SK-N-SH (cell line): ENCODE measurements around the gene AIF1L.

ENCODE experiments used
- EP300 ChIP-seq, 2 experiments: IDR thresholded peaks; 2 replicates each; pipeline versions ENCODE4 v1.4.0 to v1.6.1; 2012; ENCODE audit warnings: borderline replicate concordance in 1 of 2, low read depth in 1 of 2, low read length in 1 of 2
- EZH2phosphoT487 ChIP-seq: fragments of 200-600 bp; sonication (generic); IDR thresholded peaks from 2 replicates; pipeline ENCODE4 v1.6.1; 2017; ENCODE audit warnings: low read depth, mixed run types, mild to moderate bottlenecking, antibody characterized with exemption, moderate library complexity, borderline replicate concordance
- MEF2A ChIP-seq: IDR thresholded peaks from 2 replicates; pipeline ENCODE4 v1.4.0; 2012; ENCODE audit warnings: low read depth, borderline replicate concordance
- NRF1 ChIP-seq: IDR thresholded peaks from 2 replicates; pipeline ENCODE4 v1.6.1; 2012; ENCODE audit warnings: low read depth, mild to moderate bottlenecking, low read length
- POLR2AphosphoS5 ChIP-seq: IDR thresholded peaks from 2 replicates; pipeline ENCODE4 v1.6.1; 2012; ENCODE audit warnings: low read depth, low read length
- SIN3A ChIP-seq: IDR thresholded peaks from 2 replicates; pipeline ENCODE4 v1.6.1; 2012; ENCODE audit warnings: low read depth, mild to moderate bottlenecking, low read length, moderate library complexity, borderline replicate concordance
- TAF1 ChIP-seq: IDR thresholded peaks from 2 replicates; pipeline ENCODE4 v1.6.1; 2012; ENCODE audit warnings: low read depth, mild to moderate bottlenecking, low read length, moderate library complexity, borderline replicate concordance
- TEAD4 ChIP-seq: IDR thresholded peaks from 2 replicates; pipeline ENCODE4 v1.4.0; 2012; ENCODE audit warnings: mild to moderate bottlenecking, borderline replicate concordance; ENCODE audit not compliant: insufficient read depth
- TF ChIP-seq, protein P1 (sequence below): fragments of 200-600 bp; sonication (generic); IDR thresholded peaks from 2 replicates; pipeline ENCODE4 v1.6.1; 2017; ENCODE audit warnings: antibody characterized with exemption, mild to moderate bottlenecking, moderate library complexity
- TF ChIP-seq, protein P2 (sequence below): IDR thresholded peaks from 2 replicates; pipeline ENCODE4 v1.4.0; 2012; ENCODE audit warnings: low read depth
- TF ChIP-seq, protein P3 (sequence below): IDR thresholded peaks from 2 replicates; pipeline ENCODE4 v1.6.1; 2012; ENCODE audit warnings: mild to moderate bottlenecking, low read depth, low read length, moderate library complexity

DNA sequence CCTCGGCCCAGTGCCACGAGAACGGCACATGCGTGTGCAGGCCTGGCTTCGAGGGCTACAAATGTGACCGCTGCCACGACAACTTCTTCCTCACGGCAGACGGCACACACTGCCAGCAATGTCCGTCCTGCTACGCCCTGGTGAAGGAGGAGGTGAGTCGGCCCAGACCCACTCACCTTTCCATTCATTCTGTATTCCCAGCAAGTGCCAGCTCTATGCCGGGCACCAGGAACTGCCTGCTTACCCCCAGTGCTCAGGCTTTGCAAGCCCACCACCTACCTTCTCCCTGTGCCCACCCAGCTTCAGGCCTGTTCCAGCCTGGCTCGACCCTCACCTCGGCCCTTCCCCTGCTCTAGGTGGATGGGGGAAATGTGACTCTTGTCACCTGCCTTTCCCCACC lies 26.6 kb upstream of the AIF1L start:
- TF ChIP-seq EZH2phosphoT487: no peak
- TF ChIP-seq, protein P1, sequence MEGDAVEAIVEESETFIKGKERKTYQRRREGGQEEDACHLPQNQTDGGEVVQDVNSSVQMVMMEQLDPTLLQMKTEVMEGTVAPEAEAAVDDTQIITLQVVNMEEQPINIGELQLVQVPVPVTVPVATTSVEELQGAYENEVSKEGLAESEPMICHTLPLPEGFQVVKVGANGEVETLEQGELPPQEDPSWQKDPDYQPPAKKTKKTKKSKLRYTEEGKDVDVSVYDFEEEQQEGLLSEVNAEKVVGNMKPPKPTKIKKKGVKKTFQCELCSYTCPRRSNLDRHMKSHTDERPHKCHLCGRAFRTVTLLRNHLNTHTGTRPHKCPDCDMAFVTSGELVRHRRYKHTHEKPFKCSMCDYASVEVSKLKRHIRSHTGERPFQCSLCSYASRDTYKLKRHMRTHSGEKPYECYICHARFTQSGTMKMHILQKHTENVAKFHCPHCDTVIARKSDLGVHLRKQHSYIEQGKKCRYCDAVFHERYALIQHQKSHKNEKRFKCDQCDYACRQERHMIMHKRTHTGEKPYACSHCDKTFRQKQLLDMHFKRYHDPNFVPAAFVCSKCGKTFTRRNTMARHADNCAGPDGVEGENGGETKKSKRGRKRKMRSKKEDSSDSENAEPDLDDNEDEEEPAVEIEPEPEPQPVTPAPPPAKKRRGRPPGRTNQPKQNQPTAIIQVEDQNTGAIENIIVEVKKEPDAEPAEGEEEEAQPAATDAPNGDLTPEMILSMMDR: no peak
- TF ChIP-seq, protein P2, sequence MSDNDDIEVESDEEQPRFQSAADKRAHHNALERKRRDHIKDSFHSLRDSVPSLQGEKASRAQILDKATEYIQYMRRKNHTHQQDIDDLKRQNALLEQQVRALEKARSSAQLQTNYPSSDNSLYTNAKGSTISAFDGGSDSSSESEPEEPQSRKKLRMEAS: no peak
- no peak for TF ChIP-seq TAF1
- TF ChIP-seq SIN3A: no peak
- TF ChIP-seq NRF1: no peak
- TF ChIP-seq MEF2A: no peak
- TF ChIP-seq POLR2AphosphoS5: no peak
- TF ChIP-seq, protein P3, sequence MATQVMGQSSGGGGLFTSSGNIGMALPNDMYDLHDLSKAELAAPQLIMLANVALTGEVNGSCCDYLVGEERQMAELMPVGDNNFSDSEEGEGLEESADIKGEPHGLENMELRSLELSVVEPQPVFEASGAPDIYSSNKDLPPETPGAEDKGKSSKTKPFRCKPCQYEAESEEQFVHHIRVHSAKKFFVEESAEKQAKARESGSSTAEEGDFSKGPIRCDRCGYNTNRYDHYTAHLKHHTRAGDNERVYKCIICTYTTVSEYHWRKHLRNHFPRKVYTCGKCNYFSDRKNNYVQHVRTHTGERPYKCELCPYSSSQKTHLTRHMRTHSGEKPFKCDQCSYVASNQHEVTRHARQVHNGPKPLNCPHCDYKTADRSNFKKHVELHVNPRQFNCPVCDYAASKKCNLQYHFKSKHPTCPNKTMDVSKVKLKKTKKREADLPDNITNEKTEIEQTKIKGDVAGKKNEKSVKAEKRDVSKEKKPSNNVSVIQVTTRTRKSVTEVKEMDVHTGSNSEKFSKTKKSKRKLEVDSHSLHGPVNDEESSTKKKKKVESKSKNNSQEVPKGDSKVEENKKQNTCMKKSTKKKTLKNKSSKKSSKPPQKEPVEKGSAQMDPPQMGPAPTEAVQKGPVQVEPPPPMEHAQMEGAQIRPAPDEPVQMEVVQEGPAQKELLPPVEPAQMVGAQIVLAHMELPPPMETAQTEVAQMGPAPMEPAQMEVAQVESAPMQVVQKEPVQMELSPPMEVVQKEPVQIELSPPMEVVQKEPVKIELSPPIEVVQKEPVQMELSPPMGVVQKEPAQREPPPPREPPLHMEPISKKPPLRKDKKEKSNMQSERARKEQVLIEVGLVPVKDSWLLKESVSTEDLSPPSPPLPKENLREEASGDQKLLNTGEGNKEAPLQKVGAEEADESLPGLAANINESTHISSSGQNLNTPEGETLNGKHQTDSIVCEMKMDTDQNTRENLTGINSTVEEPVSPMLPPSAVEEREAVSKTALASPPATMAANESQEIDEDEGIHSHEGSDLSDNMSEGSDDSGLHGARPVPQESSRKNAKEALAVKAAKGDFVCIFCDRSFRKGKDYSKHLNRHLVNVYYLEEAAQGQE: no peak
- TF ChIP-seq TEAD4: no peak
- TF ChIP-seq EP300 (IDR thresholded peaks at IDR 0.05; ENCODE audit: borderline replicate concordance in 1 of 2, low read depth in 1 of 2, low read length in 1 of 2): no peak
